IMR-90 (cell line): ENCODE results near the gene DYDC1. TPM values are rescaled to one million over a fixed set of nuclear protein-coding genes. Genes with fewer than 3 reads are reported as not detected.
"Not testable (repeated sequence)": the region's sequence is repeated elsewhere in the genome, so short reads cannot be mapped to it uniquely, and the experiment has no call there.

Experiments used
- ATAC-seq: fragments of 200-7000 bp; cut with Tn5 transposase; 2 replicates; pipeline ENCODE4 v1.9.1; 2020; ENCODE audit warnings: low read depth, mild to moderate bottlenecking, moderate library complexity
- BruUV-seq: library from RNA; stranded (reverse); fragments of 400-500 nt; replicated peaks from 2 replicates; lab custom pipeline; 2021; lab: Mats Ljungman, UMichigan
- CTCF ChIA-PET: fragments of 300-600 bp; formaldehyde crosslinking; extraction: SDS; loops from one replicate; lab custom pipeline; 2021; ENCODE audit warnings: antibody characterized with exemption; lab: Yijun Ruan, JAX
- POLR2A ChIA-PET: fragments of 300-600 bp; sonication (Branson Sonifier 250); formaldehyde crosslinking; loops from one replicate; lab custom pipeline; 2022; ENCODE audit warnings: antibody characterized with exemption; ENCODE audit not compliant: unreplicated experiment; lab: Charles Lee
- DNase-seq: peaks from one replicate; pipeline ENCODE4 v3.0.0; 2013
- H2AFZ ChIP-seq: replicated peaks from 2 replicates; pipeline ENCODE3; 2013; ENCODE audit warnings: low read length, mild to moderate bottlenecking; ENCODE audit not compliant: poor library complexity
- H2AK5ac ChIP-seq: 2 replicates; pipeline ENCODE4 v1.6.1; 2013; ENCODE audit warnings: low read depth, low read length, inconsistent platforms
- H2AK9ac ChIP-seq: replicated peaks from 2 replicates; pipeline ENCODE3; 2013; ENCODE audit warnings: mild to moderate bottlenecking, low read depth, low read length, moderate library complexity; ENCODE audit not compliant: poor library complexity
- H2BK120ac ChIP-seq: 2 replicates; pipeline ENCODE4 v1.6.1; 2013; ENCODE audit warnings: low read depth, low read length, inconsistent platforms
- H2BK15ac ChIP-seq: 3 replicates; pipeline ENCODE4 v1.6.1; 2013; ENCODE audit warnings: low read depth, low read length, inconsistent platforms
- H2BK20ac ChIP-seq: 2 replicates; pipeline ENCODE4 v1.6.1; 2013; ENCODE audit warnings: low read depth, mild to moderate bottlenecking, inconsistent platforms, low read length, moderate library complexity
- H2BK5ac ChIP-seq: 2 replicates; pipeline ENCODE4 v1.6.1; 2013; ENCODE audit warnings: mild to moderate bottlenecking, low read depth, low read length, inconsistent platforms; ENCODE audit not compliant: poor library complexity, severe bottlenecking
- H3K14ac ChIP-seq: replicated peaks from 2 replicates; pipeline ENCODE4 v1.6.1; 2013; ENCODE audit warnings: low read depth, low read length, inconsistent platforms
- H3K18ac ChIP-seq: 2 replicates; pipeline ENCODE4 v1.6.1; 2013; ENCODE audit warnings: low read depth, low read length, control low read depth
- H3K23ac ChIP-seq: 2 replicates; pipeline ENCODE4 v1.6.1; 2013; ENCODE audit warnings: low read depth, low read length, inconsistent platforms
- H3K27ac ChIP-seq: 2 replicates; pipeline ENCODE4 v1.5.1; 2013; ENCODE audit warnings: mild to moderate bottlenecking, control low read depth, low read length; ENCODE audit not compliant: insufficient read depth
- H3K27me3 ChIP-seq: 2 replicates; pipeline ENCODE4 v1.6.1; 2013; ENCODE audit warnings: low read length; ENCODE audit not compliant: control insufficient read depth, insufficient read depth
- H3K36me3 ChIP-seq: 2 replicates; pipeline ENCODE4 v1.6.1; 2013; ENCODE audit warnings: low read length, mixed read lengths; ENCODE audit not compliant: control insufficient read depth, insufficient read depth
- H3K4ac ChIP-seq: 2 replicates; pipeline ENCODE4 v1.6.1; 2013; ENCODE audit warnings: low read depth, low read length, inconsistent platforms
- H3K4me1 ChIP-seq: 2 replicates; pipeline ENCODE4 v1.6.1; 2013; ENCODE audit warnings: low read length, mixed read lengths; ENCODE audit not compliant: control insufficient read depth, insufficient read depth
- H3K4me2 ChIP-seq: 2 replicates; pipeline ENCODE4 v1.6.1; 2013; ENCODE audit warnings: low read depth, mild to moderate bottlenecking, control low read depth, low read length, moderate library complexity
- H3K4me3 ChIP-seq: 2 replicates; pipeline ENCODE4 v1.5.1; 2013; ENCODE audit warnings: low read depth, mild to moderate bottlenecking, control low read depth, low read length, moderate library complexity; ENCODE audit not compliant: insufficient read depth
- H3K56ac ChIP-seq: 2 replicates; pipeline ENCODE4 v1.6.1; 2013; ENCODE audit warnings: low read length, inconsistent platforms; ENCODE audit not compliant: insufficient read depth; ENCODE audit errors: extremely low read depth
- H3K79me1 ChIP-seq, 2 experiments: 2 replicates each; pipeline ENCODE4 v1.6.1; 2013; ENCODE audit warnings: low read length in 2 of 2, inconsistent platforms in 1 of 2, low read depth in 1 of 2
- H3K9ac ChIP-seq: 2 replicates; pipeline ENCODE4 v1.6.1; 2013; ENCODE audit warnings: low read depth, low read length, control low read depth
- H3K9me1 ChIP-seq: 2 replicates; pipeline ENCODE4 v1.6.1; 2013; ENCODE audit warnings: low read length, inconsistent platforms; ENCODE audit not compliant: insufficient read depth
- H3K9me3 ChIP-seq: 2 replicates; pipeline ENCODE4 v1.6.1; 2013; ENCODE audit warnings: low read length; ENCODE audit not compliant: control insufficient read depth, insufficient read depth
- H4K20me1 ChIP-seq: 2 replicates; pipeline ENCODE4 v1.6.1; 2013; ENCODE audit warnings: low read length, inconsistent platforms; ENCODE audit not compliant: insufficient read depth
- H4K5ac ChIP-seq: 2 replicates; pipeline ENCODE4 v1.6.1; 2013; ENCODE audit warnings: mild to moderate bottlenecking, low read depth, low read length, control low read depth
- H4K8ac ChIP-seq, 2 experiments: 2 replicates each; pipeline ENCODE4 v1.6.1; 2013; ENCODE audit warnings: low read depth in 2 of 2, low read length in 2 of 2, control low read depth in 1 of 2, inconsistent platforms in 1 of 2
- H4K91ac ChIP-seq: 2 replicates; pipeline ENCODE4 v1.6.1; 2013; ENCODE audit warnings: low read depth, low read length, inconsistent platforms; ENCODE audit not compliant: insufficient read depth
- BHLHE40 ChIP-seq: fragments of 150-350 bp; IDR thresholded peaks from 2 replicates; pipeline ENCODE4 v1.6.1; 2016; ENCODE audit warnings: mild to moderate bottlenecking, low read depth, low read length
- POLR2A ChIP-seq: IDR thresholded peaks from 2 replicates; pipeline ENCODE4 v1.6.1; 2012; ENCODE audit warnings: mild to moderate bottlenecking, low read depth, low read length
- RAD21 ChIP-seq: IDR thresholded peaks from 2 replicates; pipeline ENCODE4 v1.6.1; 2012; ENCODE audit warnings: low read length, improper control_type of control experiment
- WGBS, 2 experiments: methylation state at CpG; one replicate each; pipeline versions ENCODE4 v1.1.5 to v1.1.7; 2013; ENCODE audit warnings: missing lambda C conversion rate in 2 of 2; ENCODE audit not compliant: insufficient read length in 1 of 2; ENCODE audit errors: extremely low coverage in 2 of 2; 5-methylcytosine and 5-hydroxymethylcytosine counted together
- dilution Hi-C: fragments of 300-500 bp; cut with HindIII; formaldehyde crosslinking; loops from one replicate; pipeline ENCODE4 v1.14.3; 2018; ENCODE audit warnings: low sequenced_read_pairs; ENCODE audit not compliant: unreplicated experiment
- in situ Hi-C: fragments of 300-500 bp; cut with MboI; formaldehyde crosslinking; loops from 3 replicates; pipeline ENCODE4 v1.14.3; 2019; ENCODE audit warnings: low sequenced_read_pairs, inconsistent platforms, mixed read lengths
- intact Hi-C: fragments of 100-400 bp; cut with micrococcal nuclease; formaldehyde crosslinking; loops from 2 replicates; pipeline ENCODE4 v1.10.0; 2022
- polyA plus RNA-seq, 3 experiments: library from polyadenylated mRNA; depleted of rRNA; stranded (reverse); fragments of >200 nt; gene quantifications; 2 replicates each; pipeline ENCODE4 v1.2.3, GENCODE V29; 2012; ENCODE audit warnings: low replicate concordance in 1 of 3
- total RNA-seq: library from RNA; depleted of rRNA; stranded (reverse); fragments of >200 nt; gene quantifications from 2 replicates; pipeline ENCODE4 v1.2.3, GENCODE V29; 2012

Gene DYDC1
- total and polyA plus RNA-seq, 2 of the 4 experiments (the other 2 are of a cell fraction), result not detected

DNA sequence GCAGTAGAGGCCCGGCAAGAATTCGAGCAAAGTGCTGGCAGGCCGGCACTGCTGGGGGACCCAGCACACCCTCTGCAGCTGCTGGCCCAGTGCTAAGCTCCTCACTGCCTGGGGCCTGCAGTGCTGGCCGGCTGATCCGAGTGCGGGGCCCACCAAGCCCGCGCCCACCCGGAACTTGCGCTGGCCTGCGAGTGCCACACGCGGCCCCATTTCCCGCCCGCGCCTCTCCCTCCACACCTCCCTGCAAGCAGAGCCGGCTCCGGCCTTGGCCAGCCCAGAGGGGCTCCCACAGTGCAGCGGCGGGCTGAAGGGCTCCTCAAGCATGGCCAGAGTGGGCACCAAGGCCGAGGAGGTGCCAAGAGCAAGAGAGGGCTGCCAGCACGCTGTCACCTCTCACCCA is 3.1 kb upstream of the DYDC1 start:
- no peak overlapping the region for H2AK5ac ChIP-seq
- H3K4ac ChIP-seq, result no peak overlapping the region
- H2BK15ac ChIP-seq, result no peak overlapping the region
- no peak overlapping the region for H4K5ac ChIP-seq
- no TSS peak for BruUV-seq
- 89% methylated on average over 11 of the region's 22 CpGs; no CpG with 5 or more reads in 1 of the 2 experiments for WGBS, 2 experiments
- in situ Hi-C loops, result no loop called here
- no peak overlapping the region for H2AFZ ChIP-seq
- ATAC-seq, result no peak
- H3K9ac ChIP-seq, result no peak overlapping the region
- H2BK5ac ChIP-seq, result no peak overlapping the region
- no peaks in the 10 kb centered on the region for H3K79me1 ChIP-seq
- H3K27ac ChIP-seq, result no peak overlapping the region
- H3K9me3 ChIP-seq, result no peaks in the 10 kb centered on the region
- no peaks in the 10 kb centered on the region for H4K20me1 ChIP-seq
- H3K36me3 ChIP-seq, result no peaks in the 10 kb centered on the region
- no peak overlapping the region for H3K56ac ChIP-seq
- dilution Hi-C loops, result no loop called here
- no peak overlapping the region for H4K91ac ChIP-seq
- CTCF ChIA-PET, result no interaction called here
- POLR2A ChIA-PET, result no interaction called here
- peaks cover 15% of the 10 kb centered on the region for H3K27me3 ChIP-seq
- no peak for TF ChIP-seq POLR2A
- no peak for TF ChIP-seq BHLHE40
- TF ChIP-seq RAD21, result no peak
- H3K4me2 ChIP-seq, result no peak overlapping the region
- intact Hi-C loops, result no loop called here
- DNase-seq, result no peak
- no peak overlapping the region for H2BK120ac ChIP-seq
- no peak overlapping the region for H3K23ac ChIP-seq
- H2AK9ac ChIP-seq, result no peak overlapping the region
- H3K9me1 ChIP-seq, result no peaks in the 10 kb centered on the region
- H2BK20ac ChIP-seq, result no peak overlapping the region
- no peaks in the 10 kb centered on the region for H3K4me1 ChIP-seq
- H4K8ac ChIP-seq, result no peak overlapping the region
- no peak overlapping the region for H3K18ac ChIP-seq
- H3K4me3 ChIP-seq, result no peak overlapping the region
- no peak overlapping the region for H3K14ac ChIP-seq

DNA sequence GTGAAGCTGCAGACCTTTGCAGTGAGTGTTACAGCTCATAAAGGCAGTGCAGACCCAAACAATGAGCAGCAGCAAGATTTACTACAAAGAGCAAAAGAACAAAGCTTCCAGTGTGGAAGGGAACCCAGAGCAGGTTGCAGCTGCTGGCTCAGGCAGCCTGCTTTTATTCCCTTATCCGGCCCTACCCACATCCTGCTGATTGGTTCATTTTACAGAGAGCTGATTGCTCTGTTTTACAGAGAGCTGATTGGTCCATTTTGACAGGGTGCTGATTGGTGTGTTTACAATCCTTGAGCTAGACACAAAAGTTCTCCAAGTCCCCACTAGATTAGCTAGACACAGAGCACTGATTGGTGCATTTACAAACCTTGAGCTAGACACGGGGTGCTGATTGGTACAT is 2.4 kb upstream of the DYDC1 start:
- H4K91ac ChIP-seq, H2AK5ac ChIP-seq, intact Hi-C loops, H4K8ac ChIP-seq, H4K20me1 ChIP-seq, H3K27ac ChIP-seq, H3K9me3 ChIP-seq, H3K9me1 ChIP-seq, dilution Hi-C loops, H3K9ac ChIP-seq, ATAC-seq, H2AFZ ChIP-seq, CTCF ChIA-PET, H3K14ac ChIP-seq, H3K56ac ChIP-seq, in situ Hi-C loops, H3K4me2 ChIP-seq, H3K4me3 ChIP-seq, H3K23ac ChIP-seq, H3K18ac ChIP-seq, H3K36me3 ChIP-seq, H3K79me1 ChIP-seq, POLR2A ChIA-PET, H4K5ac ChIP-seq, H2BK120ac ChIP-seq, H2BK20ac ChIP-seq, H2BK5ac ChIP-seq, DNase-seq, H2AK9ac ChIP-seq, H3K4me1 ChIP-seq, H3K4ac ChIP-seq, BruUV-seq, H2BK15ac ChIP-seq: not testable (repeated sequence)
- H3K27me3 ChIP-seq, result peaks cover 16% of the 10 kb centered on the region
- no CpG with 5 or more reads among the region's 2 CpGs for WGBS, 2 experiments
